Lower lobe of right lung (tissue), 2 donors: ENCODE results near the gene ASTN2. TPM values are rescaled to one million over a fixed set of nuclear protein-coding genes. Genes with fewer than 3 reads are reported as not detected.

Experiments used
- ATAC-seq, 2 donors: fragments of 200-7000 bp; cut with Tn5 transposase; one replicate each; pipeline ENCODE4 v1.9.1; 2020 to 2022; ENCODE audit warnings: mild to moderate bottlenecking in 2 of 2, moderate library complexity in 2 of 2
- DNase-seq: peaks from one replicate; pipeline ENCODE4 v3.0.0-alpha.2; 2020
- H3K27ac ChIP-seq: fragments of 200-600 bp; one replicate; pipeline ENCODE4 v1.8.0; 2022
- H3K27me3 ChIP-seq: fragments of 200-600 bp; one replicate; pipeline ENCODE4 v1.8.0; 2022; ENCODE audit warnings: low read depth
- H3K36me3 ChIP-seq: fragments of 200-600 bp; one replicate; pipeline ENCODE4 v1.8.0; 2022; ENCODE audit warnings: mild to moderate bottlenecking
- H3K4me1 ChIP-seq: fragments of 200-600 bp; one replicate; pipeline ENCODE4 v1.8.0; 2022
- H3K4me3 ChIP-seq: fragments of 200-600 bp; one replicate; pipeline ENCODE4 v1.8.0; 2022; ENCODE audit warnings: mild to moderate bottlenecking
- H3K9me3 ChIP-seq: fragments of 200-600 bp; one replicate; pipeline ENCODE4 v1.8.0; 2022
- CTCF ChIP-seq: fragments of 200-600 bp; IDR thresholded peaks from one replicate; pipeline ENCODE4 v1.8.0; 2022; ENCODE audit warnings: antibody characterized with exemption, mild to moderate bottlenecking
- intact Hi-C: fragments of 100-400 bp; cut with DNase I; formaldehyde crosslinking; loops from one replicate; pipeline ENCODE4 v1.11.0; 2022
- total RNA-seq: library from RNA; stranded (reverse); fragmentation: NEBNext Ultra II Directional; extraction: Animal tissue kit (Norgen Biotek cat#: 25700); gene quantifications from one replicate; pipeline ENCODE4 v1.2.1, GENCODE V29; 2021
- donor health status: DM: no; HTN: yes; CAD: no; lungs with severe emphysema.

The ASTN2 gene
- total RNA-seq, 1 donor from 2014 or later = 4.3 TPM

- ATAC-seq (peak; percentile 98 to 100), DNase-seq (peak; percentile 91)
- Histone ChIP-seq H3K36me3 (no peaks in the 10 kb centered on the region), H3K4me3 (peak within 1 kb of the TSS; percentile 76), H3K27me3 (no peaks in the 10 kb centered on the region), H3K27ac (peak within 1 kb of the TSS; percentile 72), H3K4me1 (peaks cover 34% of the 10 kb centered on the region), H3K9me3 (no peaks in the 10 kb centered on the region)
- intact Hi-C loops = no loop called here
- TF ChIP-seq CTCF = no peak
These were observed 727.6 kb downstream of the ASTN2 start, which contains the start of gene TRIM32 for GRCh38 chr9:116687074-116687753. TSS of gene TRIM32 (plus strand) at chr9:116687305. CDS start at chr9:116697743, 10,438 bp downstream.

- Histone ChIP-seq H3K9me3 (no peaks in the 10 kb centered on the region), H3K36me3 (no peaks in the 10 kb centered on the region), H3K27ac (peak overlapping the region; percentile 72), H3K4me1 (peaks cover 34% of the 10 kb centered on the region), H3K4me3 (peak overlapping the region; percentile 76), H3K27me3 (no peaks in the 10 kb centered on the region)
- intact Hi-C loops = no loop called here
- ATAC-seq = peak; percentile 40 to 52
- TF ChIP-seq CTCF = no peak
- DNase-seq = no peak
These were observed 728.2 kb downstream of the ASTN2 start for GRCh38 chr9:116686693-116687073.

- no peaks in the 10 kb centered on the region for H3K9me3 ChIP-seq
- ATAC-seq (peak in 1 of 2 donors; percentile 2), DNase-seq (no peak)
- no peak overlapping the region for H3K27ac ChIP-seq
- H3K4me3 ChIP-seq = peak overlapping the region; percentile 76
- H3K36me3 ChIP-seq = no peaks in the 10 kb centered on the region
- TF ChIP-seq CTCF = no peak
- H3K4me1 ChIP-seq = peaks cover 34% of the 10 kb centered on the region
- intact Hi-C loops = no loop called here
- no peaks in the 10 kb centered on the region for H3K27me3 ChIP-seq
These were observed 728.7 kb downstream of the ASTN2 start for GRCh38 chr9:116686135-116686534.

GRCh38 chr9:116685166-116685565 is 729.7 kb downstream of the ASTN2 start:
- intact Hi-C loops = no loop called here
- no peak for DNase-seq
- H3K27me3 ChIP-seq = no peaks in the 10 kb centered on the region
- TF ChIP-seq CTCF = no peak
- H3K9me3 ChIP-seq = no peaks in the 10 kb centered on the region
- H3K4me3 ChIP-seq = no peak overlapping the region
- H3K36me3 ChIP-seq = no peaks in the 10 kb centered on the region
- ATAC-seq = no peak
- peaks cover 34% of the 10 kb centered on the region for H3K4me1 ChIP-seq
- H3K27ac ChIP-seq = no peak overlapping the region

- ATAC-seq (no peak), DNase-seq (no peak)
- Histone ChIP-seq H3K36me3 (no peaks in the 10 kb centered on the region), H3K27ac (no peak overlapping the region), H3K9me3 (no peaks in the 10 kb centered on the region), H3K4me1 (peaks cover 20% of the 10 kb centered on the region), H3K27me3 (no peaks in the 10 kb centered on the region), H3K4me3 (no peak overlapping the region)
- intact Hi-C loops = no loop called here
- no peak for TF ChIP-seq CTCF
These were observed 731.3 kb downstream of the ASTN2 start for GRCh38 chr9:116683535-116683934.
